Measurements from ENCODE around the gene SMG6.
A peak's percentile ranks its signal among the peaks of the same experiment; 100 is the strongest.
"Not testable (repeated sequence)": the region's sequence is repeated elsewhere in the genome, so short reads cannot be mapped to it uniquely, and the experiment has no call there.

Gene SMG6

DNA sequence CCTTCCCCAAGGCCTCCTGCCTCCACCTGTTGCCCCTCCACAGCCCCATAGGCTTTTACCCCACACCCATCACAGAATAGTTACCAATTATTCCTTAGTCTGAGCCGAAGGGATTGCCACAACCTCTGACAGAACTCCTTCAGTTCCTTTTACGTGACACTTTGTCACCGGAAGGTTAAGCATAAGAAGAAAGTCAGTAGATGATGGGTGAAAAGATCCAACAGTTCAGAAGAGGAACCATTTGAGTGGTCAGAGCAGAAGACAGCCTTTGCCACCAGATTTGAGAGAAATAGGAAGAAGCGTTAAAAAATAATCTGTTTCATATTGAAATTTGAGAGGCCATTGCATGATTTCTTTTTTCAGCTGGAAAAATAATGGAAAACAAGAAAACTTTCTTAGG is 1.3 kb upstream of the SMG6 start:
- DNase-seq (ENCODE audit: low read depth in 2 of 2) = no peak

DNA sequence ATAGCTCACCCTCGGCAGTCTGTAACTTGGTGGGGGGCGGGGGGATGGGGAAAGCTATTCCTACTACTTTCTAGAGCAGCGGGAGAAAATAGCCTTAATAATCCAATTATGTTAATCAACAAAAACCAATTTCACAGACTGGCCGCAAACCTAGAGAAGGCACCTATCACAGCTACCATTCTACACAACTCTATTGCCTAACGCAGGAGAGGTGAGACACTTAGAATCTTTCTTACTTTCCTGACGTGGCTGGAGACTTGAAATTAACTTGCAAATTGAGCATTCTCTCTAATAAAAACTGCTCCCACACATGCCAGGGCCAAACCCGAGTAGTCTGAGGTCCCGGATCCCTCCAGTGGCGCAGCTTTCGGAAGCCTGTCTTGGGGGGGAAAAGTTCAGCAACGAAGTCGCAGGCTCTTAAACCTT is 794 bp downstream of the SMG6 start:
- DNase-seq (ENCODE audit: low read depth in 2 of 2) = no peak

DNA sequence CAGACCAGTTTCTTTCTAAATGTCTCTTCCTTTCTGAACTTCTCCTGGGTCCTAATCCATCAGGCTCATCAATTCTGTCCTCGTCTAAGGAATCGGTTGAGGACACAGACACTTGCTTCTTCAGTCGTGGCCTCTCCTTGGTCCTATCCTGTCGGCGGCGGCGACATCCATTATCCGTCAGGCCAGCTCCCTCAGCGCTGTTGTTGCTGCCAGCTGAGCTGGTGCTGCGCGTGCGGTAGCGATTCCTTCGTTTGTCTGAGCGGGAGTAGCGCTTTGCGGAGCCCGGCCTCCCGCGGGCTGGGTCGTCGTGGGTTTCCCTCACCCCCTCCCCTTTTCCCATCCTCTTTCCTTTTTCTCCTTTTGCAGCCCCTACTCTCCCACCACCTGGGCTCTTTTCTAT is 3.8 kb downstream of the SMG6 start:
- DNase-seq (ENCODE audit: low read depth in 2 of 2) = no peak

DNA sequence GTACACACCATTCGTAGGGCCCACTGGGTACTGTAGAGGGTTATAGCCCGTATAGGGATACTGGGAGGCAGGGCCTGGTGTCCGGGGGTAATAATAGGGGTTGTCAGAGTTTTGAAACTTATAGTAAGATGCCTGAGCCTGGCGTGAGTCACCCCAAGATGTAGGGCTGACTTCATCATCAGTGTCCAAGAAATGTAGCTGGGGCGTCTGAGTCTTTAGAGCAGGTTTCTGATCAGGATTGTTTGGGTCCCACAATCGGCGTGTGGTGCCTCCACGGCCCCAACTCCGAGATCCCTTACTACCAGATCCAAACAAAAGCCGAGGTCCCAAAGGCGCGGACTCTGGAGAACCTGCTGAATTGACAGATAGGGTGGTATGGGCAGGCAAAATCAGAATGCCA is 4.4 kb downstream of the SMG6 start:
- no peak for DNase-seq (ENCODE audit: low read depth in 2 of 2)

DNA sequence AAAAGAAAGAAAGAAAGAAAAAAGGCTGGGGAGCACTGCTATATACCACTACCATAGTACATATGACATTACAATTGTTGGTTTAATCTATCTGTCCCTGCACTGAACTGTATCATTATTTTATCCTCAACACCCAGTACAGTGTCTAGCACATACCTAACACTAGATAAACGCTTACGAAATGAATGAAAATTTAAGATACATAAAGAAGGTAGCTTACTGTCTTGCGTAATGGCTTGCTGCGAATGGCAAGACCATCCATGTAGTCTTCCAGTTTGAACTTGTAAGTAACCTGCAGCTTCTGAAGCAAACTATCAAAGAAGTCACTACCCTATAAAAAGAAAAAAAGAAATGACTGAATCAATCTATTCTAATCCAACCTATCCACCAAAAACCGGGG is 6.6 kb downstream of the SMG6 start:
- DNase-seq (ENCODE audit: low read depth in 2 of 2) = no peak

DNA sequence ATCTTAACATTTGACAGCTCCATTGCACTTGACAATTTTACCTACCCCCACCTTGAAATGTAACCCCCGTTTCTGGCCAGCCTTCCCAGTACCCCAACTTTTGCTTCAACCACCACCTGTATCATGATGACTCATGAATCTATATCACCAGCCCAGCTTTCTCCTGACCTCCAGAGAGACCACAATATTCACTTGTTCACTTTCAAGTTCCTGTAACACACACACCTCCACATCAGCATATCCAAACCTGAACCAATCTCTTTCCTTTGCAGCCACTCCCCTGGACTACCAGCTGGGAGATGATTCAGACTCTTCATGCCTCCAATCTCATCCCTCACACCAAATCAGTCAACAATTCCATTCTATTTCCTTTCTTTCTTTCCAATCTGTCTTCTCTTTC is 8.0 kb downstream of the SMG6 start:
- DNase-seq (ENCODE audit: low read depth in 2 of 2) = no peak

DNA sequence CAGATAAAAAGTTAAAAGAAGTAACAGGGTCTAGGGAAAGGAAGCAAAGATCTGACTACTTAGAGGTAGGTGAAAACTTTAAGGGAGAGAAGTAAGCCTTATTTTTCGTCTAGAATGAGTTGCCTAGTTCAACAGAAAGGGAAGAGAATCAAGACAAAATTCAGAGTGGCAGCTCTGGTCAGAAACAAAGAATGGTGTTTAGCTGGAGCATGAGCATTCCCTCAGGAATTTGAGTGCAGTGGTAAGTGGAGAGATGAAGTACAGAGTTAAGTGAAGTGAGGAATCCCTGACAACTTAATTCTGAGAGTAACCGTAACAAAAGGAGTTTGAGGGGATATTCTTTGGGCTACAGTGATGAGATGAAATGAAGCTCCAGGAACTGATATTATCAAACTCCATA is 11.5 kb downstream of the SMG6 start:
- no peak for DNase-seq (ENCODE audit: low read depth in 2 of 2)

DNA sequence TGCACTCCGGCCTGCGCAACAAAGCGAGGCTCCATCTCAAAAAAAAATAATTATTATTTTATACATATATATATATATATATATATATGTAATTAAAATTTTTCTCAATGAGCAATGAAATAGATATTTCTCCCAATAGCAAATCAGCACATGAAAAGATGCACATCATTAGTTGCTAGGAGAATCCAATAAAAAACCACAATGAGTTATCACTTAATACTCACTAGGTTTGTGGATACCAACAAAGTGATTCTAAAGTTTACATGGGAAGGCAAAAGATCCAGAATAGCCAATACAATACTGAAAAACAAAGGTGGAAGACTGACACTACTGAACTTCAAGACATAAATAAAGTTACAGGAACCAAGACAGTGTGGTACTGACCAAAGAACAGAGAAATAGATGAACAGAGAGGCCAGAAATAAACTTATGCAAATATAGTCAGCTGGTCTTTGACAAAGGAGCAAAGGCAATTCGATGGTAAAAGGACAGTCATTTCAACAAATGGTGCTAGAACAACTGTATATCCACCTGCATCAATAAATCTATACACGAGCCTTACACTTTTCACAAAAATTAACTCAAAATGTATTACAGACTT is 13.6 kb downstream of the SMG6 start:
- no peak for DNase-seq (ENCODE audit: low read depth in 2 of 2)

DNA sequence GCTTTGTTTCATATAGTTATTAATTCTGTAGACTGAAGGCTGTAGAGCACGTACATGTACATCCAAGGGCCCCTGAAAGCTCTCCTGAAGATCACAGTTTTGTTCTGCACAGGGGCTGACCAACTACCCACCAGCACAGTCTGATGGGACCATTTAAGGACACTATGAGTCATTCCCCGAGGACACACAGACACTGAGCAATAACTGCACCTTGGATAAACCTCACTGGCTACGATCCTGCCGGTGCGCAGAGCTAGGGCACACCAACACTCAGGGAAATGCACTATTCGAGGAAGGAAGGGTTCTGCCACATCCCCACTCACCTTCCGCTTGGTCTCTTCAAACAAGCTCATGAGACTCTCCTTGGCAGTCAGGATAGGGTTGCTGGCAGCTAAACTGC is 20.3 kb downstream of the SMG6 start:
- no peak for DNase-seq (ENCODE audit: low read depth in 2 of 2)

DNA sequence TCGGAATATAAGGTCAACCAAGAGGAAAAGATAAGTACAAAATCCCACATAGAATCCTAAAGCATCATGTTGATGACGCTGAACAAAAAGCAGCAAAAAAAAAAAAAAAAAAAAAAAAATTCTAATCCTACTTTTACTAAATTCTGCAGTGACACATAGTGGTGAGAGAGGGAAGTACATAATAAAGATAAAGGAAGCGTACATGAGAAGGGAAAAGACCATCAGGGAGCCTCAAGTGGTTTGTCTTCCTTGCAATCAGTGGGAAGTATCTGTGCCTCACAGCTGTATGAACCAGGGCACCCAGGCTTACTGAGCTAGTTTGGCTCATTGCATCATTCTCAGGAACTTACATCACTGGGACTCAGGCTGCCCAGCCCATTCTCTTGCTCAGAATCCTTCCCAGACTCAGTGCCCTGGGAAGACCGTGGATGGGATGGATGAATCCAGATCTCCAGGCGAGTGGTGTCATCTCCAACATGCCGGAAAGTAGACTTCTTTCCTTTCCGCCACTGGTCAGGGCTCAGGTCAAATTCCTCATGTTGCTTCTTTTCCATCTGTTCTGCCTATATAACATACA is 21.2 kb downstream of the SMG6 start:
- DNase-seq (ENCODE audit: low read depth in 2 of 2) = no peak

DNA sequence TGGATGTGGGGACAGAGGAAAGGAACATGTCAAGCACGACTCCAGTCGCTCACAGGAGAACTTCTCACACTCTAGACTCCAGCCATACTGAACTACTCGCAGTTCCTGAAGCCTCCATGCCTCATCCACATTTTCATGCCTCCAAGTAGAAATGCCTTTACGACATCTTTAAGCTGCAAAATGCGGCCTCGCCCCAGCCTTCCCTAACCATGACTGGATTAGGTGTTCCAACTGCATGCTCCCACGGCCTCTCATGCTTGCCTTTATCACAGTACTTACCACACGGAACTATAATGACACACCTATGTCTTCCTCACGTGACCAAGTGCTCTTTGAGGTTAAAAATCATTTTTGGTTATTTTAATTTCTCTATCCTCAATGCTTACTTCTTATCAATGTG is 23.9 kb downstream of the SMG6 start:
- no peak for DNase-seq (ENCODE audit: low read depth in 2 of 2)

DNA sequence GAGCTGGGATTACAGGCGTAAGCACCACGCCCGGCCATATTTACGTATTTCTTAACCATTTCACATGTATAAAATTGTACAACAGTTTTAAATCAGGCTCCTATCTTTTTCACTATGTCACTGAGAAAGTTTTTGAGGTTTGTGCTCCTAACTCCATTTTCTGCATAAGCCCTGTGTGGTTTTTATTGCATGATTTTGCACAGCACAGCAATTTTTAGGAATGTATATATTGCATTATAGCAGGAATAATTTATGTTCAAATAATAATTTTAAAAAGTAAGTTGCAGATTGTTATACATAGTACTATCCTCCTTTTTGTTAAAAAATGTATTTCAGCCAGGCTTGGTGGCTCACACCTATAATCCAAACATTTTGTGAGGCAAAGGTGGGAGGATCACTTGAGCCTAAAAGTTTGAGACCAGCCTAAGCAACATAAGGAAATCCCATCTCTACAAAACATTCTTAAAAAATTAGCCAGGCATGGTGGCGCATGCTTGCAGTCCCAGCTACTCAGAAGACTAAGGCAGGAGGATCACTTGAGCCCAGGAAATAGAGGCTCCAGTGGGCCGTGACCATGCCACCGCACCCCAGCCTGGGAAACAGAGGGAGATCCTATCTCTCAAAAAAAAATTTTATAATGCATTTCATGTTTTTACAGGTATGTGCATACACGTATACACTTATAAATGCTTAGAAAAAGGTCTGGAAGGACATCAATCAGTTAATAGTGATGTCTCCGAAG is 26.0 kb downstream of the SMG6 start:
- no peak for DNase-seq (ENCODE audit: low read depth in 2 of 2)

DNA sequence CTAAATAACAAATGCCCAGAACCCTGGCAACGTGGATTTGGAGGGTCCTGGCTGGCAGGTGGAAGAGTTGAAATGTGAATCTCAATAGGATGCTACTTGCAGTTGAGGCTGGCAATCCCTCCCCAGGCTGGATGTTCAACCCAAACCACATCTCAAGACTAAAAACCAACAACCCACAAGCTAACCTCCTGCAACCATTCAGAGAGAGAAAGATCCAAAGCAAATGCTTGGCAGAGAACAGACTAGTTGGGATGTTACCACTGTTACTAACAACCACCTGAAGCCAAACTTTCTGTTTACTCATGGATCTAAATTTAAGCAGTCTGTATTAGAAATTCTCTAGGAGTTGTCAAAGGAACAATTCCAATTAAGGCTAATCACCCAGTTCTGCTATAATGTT is 27.9 kb downstream of the SMG6 start:
- no peak for DNase-seq (ENCODE audit: low read depth in 2 of 2)

DNA sequence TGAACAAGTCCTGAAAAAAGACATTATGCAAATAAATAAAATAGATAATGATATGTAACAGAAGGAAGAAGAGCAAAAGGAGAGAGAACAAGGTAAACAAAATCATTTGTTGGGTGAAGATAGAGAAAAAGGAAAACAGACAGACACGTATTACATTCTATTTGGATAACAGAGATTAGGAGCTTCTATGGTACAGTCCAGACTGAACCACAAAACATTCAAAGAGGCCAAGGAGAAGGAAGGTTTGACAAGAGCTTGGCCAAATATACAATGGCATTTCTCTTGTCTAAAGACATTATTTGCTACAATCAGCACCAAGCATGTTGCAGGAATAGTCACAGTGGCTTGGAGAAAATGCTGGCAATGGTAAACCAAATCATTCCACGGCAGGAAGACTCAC is 29.2 kb downstream of the SMG6 start:
- DNase-seq (ENCODE audit: low read depth in 2 of 2) = no peak

DNA sequence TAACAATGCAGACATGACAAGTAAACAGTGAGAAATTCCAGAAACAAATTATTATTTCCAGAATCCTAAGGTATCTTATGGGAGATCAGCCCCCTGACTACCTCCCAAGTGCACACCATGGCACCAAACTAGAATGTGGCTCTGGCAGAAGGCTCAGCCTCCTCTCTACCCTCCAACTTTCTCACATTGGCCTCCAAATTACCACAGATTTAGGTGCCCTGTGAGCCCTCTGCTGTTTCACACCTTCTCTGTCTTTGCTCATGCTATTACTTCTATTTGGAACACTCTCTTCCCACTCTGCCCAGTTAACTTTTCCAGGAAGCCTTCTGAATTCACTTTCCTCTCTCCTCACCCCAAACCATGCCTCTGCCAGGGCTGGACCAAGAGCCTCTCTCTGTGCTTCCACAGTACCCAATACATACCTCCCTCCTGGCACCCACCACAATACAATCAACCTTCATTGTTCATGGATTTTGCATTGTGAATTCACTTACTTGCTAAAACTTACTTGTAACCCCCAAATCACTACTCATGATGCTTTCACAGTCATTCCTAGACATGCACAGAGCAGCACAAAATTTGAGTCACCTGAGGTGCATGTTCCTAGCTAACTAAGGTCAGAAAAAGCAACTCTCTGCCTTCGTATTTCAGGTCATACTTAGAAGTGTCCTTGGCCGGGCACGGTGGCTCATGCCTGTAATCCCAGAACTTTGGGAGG is 31.4 kb downstream of the SMG6 start:
- DNase-seq (ENCODE audit: low read depth in 2 of 2) = no peak

DNA sequence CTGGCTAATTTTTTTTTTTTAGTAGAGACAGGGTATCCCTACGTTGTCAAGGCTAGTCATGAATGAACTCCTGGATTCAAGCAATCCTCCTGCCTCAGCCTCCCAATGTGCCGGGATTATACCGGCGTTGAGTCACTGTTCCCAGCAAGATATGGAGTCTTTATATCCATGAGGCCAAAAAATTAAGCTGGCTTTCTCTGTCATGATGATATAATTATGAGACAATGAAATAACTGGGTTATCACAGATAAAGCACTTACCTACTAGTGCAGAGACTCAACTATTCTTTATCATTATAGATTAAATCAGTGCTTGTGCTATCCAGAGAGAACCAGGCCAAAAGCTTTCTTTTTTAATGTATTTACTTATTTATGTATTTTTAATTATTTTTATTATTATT is 36.2 kb downstream of the SMG6 start:
- DNase-seq (ENCODE audit: low read depth in 2 of 2) = no peak

DNA sequence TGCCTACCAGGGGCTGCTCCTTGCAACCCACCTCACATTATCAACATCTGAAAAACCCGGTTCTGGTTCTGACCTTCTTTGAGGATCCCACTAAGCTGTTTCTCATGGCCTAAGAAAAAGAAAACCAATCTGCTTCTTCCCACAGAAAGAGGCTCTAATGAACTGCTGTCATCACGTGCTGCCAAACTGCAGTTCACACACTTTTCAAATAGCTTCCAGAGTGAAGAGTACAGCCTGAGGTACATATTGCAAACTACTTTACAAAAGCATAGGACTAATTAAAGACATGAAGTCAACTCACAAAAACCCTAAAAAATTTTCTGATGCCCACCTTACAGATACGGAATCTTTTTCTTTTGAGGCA is 36.7 kb downstream of the SMG6 start:
- DNase-seq (ENCODE audit: low read depth in 2 of 2) = no peak

DNA sequence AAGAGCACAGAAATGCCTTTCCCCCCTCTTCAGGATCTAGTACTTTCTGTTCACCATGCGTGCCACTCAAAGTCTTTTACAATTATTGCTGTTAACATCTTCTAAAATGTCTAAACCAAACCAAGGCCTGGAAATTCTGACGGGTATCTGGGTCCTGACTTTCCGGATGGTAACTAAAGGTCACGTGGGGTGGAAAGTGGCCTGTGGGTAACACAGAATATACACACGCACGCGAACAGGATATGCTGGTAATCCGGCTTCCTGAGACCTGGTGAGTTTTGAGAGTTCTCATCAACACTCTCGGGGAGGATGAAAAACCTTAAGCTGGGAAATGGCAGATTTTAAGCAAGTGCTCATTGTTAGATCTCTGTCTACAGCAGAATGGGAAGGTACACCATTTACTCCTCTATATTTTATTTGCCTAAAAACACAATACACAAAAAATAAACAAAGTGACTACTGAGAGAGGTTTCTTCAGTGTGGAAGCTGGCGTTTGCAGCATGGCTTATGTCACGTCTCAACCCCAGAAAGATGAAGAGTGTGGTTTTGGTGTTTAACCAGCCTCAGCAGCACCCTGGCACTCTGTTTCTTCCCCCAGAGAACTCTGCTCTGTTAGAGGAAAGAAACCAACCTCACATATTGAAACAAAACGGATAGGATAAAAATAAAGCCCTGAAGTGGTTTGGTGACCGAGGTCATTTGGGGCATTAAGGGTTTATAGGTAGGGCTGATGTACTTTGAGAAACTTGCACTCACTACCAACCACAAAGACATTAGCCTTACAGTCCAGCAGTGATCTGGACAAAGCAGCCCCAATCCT is 37.3 kb downstream of the SMG6 start:
- peak; percentile 44 to 70 for DNase-seq (ENCODE audit: low read depth in 2 of 2)

DNA sequence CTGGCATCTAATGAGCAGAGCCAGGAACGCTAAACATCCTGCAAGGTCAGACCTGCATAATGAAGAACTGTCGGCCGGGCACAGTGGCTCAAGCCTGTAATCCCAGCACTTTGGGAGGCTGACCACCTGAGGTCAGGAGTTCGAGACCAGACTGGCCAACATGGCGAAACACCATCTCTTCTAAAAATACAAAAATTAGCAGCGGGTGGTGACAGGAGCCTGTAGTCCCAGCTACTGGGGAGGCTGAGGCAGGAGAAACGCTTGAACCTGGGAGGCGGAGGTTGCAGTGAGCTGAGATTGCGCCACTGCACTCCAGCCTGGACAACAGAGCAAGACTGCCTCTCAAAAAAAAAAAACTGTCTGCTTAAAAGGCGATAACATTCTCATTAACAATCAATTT is 38.4 kb downstream of the SMG6 start:
- not testable (repeated sequence) for DNase-seq (ENCODE audit: low read depth in 2 of 2)

DNA sequence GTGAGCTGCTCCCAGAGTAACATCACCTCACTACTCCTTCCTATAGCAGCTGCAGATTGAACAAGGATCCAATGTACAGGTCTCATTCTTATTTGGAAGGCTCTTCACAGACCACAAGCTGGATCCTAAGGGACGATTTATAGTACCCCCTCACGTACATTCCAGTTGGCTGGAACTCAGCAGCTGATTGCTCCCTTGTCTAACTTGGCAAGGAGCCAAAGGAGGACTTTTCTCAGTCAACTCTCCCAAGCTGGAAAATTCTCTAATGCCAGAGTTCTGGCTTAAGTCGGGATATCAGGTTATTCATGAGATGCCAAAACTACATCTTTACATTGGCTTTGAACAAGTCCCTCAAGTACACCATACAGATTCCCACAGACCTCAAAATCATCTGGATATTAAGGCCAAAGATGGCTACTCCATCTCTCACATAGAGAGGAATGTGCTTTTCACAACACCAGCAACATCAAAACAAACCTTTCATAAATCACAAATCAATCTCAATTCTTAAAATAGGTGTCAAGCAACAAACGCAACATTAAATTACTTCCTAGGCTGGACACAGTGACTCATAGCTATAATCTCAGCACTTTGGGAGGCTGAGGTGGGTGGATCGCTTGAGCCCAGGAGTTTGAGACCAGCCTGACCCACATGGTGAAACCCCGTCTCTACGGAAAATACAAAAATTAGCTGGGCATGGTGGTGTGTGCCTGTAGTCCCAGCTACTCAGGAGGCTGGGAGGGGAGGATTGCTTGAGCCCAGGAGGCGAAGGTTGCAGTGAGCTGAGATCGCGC is 39.3 kb downstream of the SMG6 start:
- DNase-seq (ENCODE audit: low read depth in 2 of 2) = no peak
